Measurements from ENCODE around the gene MAS1. TPM values are rescaled to one million over a fixed set of nuclear protein-coding genes. Genes with fewer than 3 reads are reported as not detected.

MAS1 gene
- polyA plus RNA-seq, 1 of the 3 experiments (the other 2 are of a cell fraction), result not detected

DNA sequence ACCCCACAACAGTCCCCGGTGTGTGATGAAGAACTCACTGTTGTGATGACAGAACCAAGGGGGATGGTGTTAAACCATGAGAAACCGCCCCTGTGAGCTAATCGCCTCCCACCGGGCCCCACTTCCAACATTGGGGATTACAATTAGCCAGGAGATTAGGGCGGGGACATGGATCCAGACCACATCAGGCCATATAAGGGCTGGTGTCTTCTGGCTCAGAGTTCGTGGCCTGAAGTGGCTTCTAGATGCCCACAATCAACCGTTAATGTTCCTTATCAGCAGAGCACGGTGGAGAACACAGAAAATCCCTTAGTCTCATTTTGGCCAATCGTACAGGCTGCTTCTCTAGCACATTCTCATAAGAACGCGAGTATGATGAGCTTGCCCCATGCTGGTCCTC is 10.9 kb upstream of the MAS1 start (continued):
- TF ChIP-seq, protein P1, sequence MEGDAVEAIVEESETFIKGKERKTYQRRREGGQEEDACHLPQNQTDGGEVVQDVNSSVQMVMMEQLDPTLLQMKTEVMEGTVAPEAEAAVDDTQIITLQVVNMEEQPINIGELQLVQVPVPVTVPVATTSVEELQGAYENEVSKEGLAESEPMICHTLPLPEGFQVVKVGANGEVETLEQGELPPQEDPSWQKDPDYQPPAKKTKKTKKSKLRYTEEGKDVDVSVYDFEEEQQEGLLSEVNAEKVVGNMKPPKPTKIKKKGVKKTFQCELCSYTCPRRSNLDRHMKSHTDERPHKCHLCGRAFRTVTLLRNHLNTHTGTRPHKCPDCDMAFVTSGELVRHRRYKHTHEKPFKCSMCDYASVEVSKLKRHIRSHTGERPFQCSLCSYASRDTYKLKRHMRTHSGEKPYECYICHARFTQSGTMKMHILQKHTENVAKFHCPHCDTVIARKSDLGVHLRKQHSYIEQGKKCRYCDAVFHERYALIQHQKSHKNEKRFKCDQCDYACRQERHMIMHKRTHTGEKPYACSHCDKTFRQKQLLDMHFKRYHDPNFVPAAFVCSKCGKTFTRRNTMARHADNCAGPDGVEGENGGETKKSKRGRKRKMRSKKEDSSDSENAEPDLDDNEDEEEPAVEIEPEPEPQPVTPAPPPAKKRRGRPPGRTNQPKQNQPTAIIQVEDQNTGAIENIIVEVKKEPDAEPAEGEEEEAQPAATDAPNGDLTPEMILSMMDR (IDR thresholded peaks at IDR 0.05), result no peak
- TF ChIP-seq RFX5 (IDR thresholded peaks at IDR 0.05; ENCODE audit: low read length), result no peak
- TF ChIP-seq RXRA (IDR thresholded peaks at IDR 0.05; ENCODE audit: borderline replicate concordance, low read depth), result no peak

GRCh38 chr6:159880412-159880975 is 10.3 kb upstream of the MAS1 start:
- WGBS (ENCODE audit: low lambda C conversion rate), result 32% methylated on average over 6 of the region's 6 CpGs
- Histone ChIP-seq H4K20me1 (ENCODE audit: insufficient read depth) (no peaks in the 10 kb centered on the region), H3K27ac (ENCODE audit: low read depth in 2 of 2, low read length in 1 of 2) (no peak overlapping the region), H3K4me2 (no peak overlapping the region), H3K9me3 (no peaks in the 10 kb centered on the region), H3K9me2 (no peaks in the 10 kb centered on the region), H3K27me3 (ENCODE audit: insufficient read depth) (peaks cover 7% of the 10 kb centered on the region; the same call in 1 of the 2 replicates), H3K9ac (no peak overlapping the region), H3K4me1 (ENCODE audit: control insufficient read depth in 1 of 2, insufficient read depth in 2 of 2, low read depth in 1 of 2, low read length in 1 of 2) (no peaks in the 10 kb centered on the region), H3K36me3 (replicated peaks in 1 of 2; ENCODE audit: control insufficient read depth in 1 of 2, insufficient read depth in 2 of 2, low read length in 1 of 2) (no peaks in the 10 kb centered on the region), H3K4me3 (ENCODE audit: low read depth in 2 of 2, low read length in 1 of 2) (no peak overlapping the region), H3F3A (replicated peaks; ENCODE audit: insufficient read depth) (no peaks in the 10 kb centered on the region), H3K79me2 (ENCODE audit: insufficient read depth) (no peaks in the 10 kb centered on the region), H2AFZ (ENCODE audit: low read depth) (no peak overlapping the region)
- no peak for DNase-seq
- ChIA-PET POLR2A (no interaction called here), CTCF (interaction anchor here (1.0 kb wide), 1 partner anchor 17 kb away, joined by 4 read pairs; no protein-coding TSS in a partner anchor)
- TF ChIP-seq RCOR1 (IDR thresholded peaks at IDR 0.05; ENCODE audit: low read length) (no peak), MXI1 (IDR thresholded peaks at IDR 0.05; ENCODE audit: low read depth, low read length) (no peak), FOXM1 (IDR thresholded peaks at IDR 0.05; ENCODE audit: low read depth) (no peak)

DNA sequence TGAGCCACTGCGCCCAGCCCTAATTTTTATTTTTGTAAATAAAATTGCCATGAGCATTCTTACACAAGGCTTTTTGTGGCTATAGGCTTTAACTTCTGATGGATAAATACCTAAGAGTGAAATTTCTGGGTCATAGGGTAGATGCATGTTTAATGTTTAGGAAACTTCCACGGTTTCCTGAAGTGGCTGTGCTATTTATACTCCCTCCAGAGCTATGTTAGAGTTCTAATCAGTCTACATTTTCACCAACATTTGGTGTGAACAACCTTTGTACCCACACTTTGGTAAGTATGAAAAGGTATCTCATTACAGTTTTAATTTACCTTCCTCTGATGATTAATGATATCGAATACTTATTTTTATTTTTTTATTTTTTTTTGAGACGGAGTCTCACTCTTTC is 6.1 kb upstream of the MAS1 start:
- Histone ChIP-seq H3K79me2 (ENCODE audit: insufficient read depth) (no peaks in the 10 kb centered on the region), H3K9me3 (no peaks in the 10 kb centered on the region), H4K20me1 (ENCODE audit: insufficient read depth) (no peaks in the 10 kb centered on the region), H2AFZ (ENCODE audit: low read depth) (no peak overlapping the region), H3K27ac (ENCODE audit: low read depth in 2 of 2, low read length in 1 of 2) (no peak overlapping the region), H3F3A (replicated peaks; ENCODE audit: insufficient read depth) (no peaks in the 10 kb centered on the region), H3K36me3 (replicated peaks in 1 of 2; ENCODE audit: control insufficient read depth in 1 of 2, insufficient read depth in 2 of 2, low read length in 1 of 2) (no peaks in the 10 kb centered on the region), H3K4me1 (ENCODE audit: control insufficient read depth in 1 of 2, insufficient read depth in 2 of 2, low read depth in 1 of 2, low read length in 1 of 2) (peaks cover 0 to 5% of the 10 kb centered on the region in 2 experiments; a peak in 1 of 4 replicates), H3K9ac (no peak overlapping the region), H3K27me3 (ENCODE audit: insufficient read depth) (peaks cover 27% of the 10 kb centered on the region; the same call in 1 of the 2 replicates), H3K4me2 (no peak overlapping the region), H3K4me3 (ENCODE audit: low read depth in 2 of 2, low read length in 1 of 2) (no peak overlapping the region), H3K9me2 (no peaks in the 10 kb centered on the region)
- DNase-seq, result no peak
- ChIA-PET CTCF (interaction anchor here (1.2 kb wide), 1 partner anchor 21 kb away, joined by 4 read pairs; no protein-coding TSS in a partner anchor), POLR2A (no interaction called here)
- WGBS (ENCODE audit: low lambda C conversion rate), result 65% methylated on average over 4 of the region's 4 CpGs
- TF ChIP-seq NFIC (IDR thresholded peaks at IDR 0.05; ENCODE audit: borderline replicate concordance) (no peak), RFX5 (IDR thresholded peaks at IDR 0.05; ENCODE audit: low read length) (no peak), ZBTB33 (IDR thresholded peaks at IDR 0.05; ENCODE audit: borderline replicate concordance, low read depth) (no peak), EZH2phosphoT487 (IDR thresholded peaks at IDR 0.05; ENCODE audit: borderline replicate concordance, low read depth) (no peak), POLR2AphosphoS5 (IDR thresholded peaks at IDR 0.05; ENCODE audit: low read depth, low read length) (no peak), FOSL2 (IDR thresholded peaks at IDR 0.05; ENCODE audit: borderline replicate concordance, low read depth) (no peak), TEAD4 (IDR thresholded peaks at IDR 0.05; ENCODE audit: borderline replicate concordance, insufficient read depth) (no peak), SIN3A (IDR thresholded peaks at IDR 0.05; ENCODE audit: borderline replicate concordance, low read depth, low read length) (no peak), YY1 (IDR thresholded peaks at IDR 0.05; ENCODE audit: low read depth) (no peak), FOXJ3 (CRISPR knock-in tag; IDR thresholded peaks at IDR 0.05) (no peak)
- TF ChIP-seq, protein P2, sequence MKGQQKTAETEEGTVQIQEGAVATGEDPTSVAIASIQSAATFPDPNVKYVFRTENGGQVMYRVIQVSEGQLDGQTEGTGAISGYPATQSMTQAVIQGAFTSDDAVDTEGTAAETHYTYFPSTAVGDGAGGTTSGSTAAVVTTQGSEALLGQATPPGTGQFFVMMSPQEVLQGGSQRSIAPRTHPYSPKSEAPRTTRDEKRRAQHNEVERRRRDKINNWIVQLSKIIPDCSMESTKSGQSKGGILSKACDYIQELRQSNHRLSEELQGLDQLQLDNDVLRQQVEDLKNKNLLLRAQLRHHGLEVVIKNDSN (IDR thresholded peaks at IDR 0.05; ENCODE audit: borderline replicate concordance, low read depth), result no peak
- TF ChIP-seq, protein P3, sequence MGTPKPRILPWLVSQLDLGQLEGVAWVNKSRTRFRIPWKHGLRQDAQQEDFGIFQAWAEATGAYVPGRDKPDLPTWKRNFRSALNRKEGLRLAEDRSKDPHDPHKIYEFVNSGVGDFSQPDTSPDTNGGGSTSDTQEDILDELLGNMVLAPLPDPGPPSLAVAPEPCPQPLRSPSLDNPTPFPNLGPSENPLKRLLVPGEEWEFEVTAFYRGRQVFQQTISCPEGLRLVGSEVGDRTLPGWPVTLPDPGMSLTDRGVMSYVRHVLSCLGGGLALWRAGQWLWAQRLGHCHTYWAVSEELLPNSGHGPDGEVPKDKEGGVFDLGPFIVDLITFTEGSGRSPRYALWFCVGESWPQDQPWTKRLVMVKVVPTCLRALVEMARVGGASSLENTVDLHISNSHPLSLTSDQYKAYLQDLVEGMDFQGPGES (IDR thresholded peaks at IDR 0.05; ENCODE audit: low read depth, low read length), result no peak
- TF ChIP-seq, protein P1 (IDR thresholded peaks at IDR 0.05), result no peak
